GM18873 (cell line): ENCODE results near the gene TMEM255B.
"Not testable (repeated sequence)": the region's sequence is repeated elsewhere in the genome, so short reads cannot be mapped to it uniquely, and the experiment has no call there.

ENCODE experiments used
- ATAC-seq: cut with Tn5 transposase; IDR thresholded peaks from one replicate; pipeline ENCODE4 v1.9.1; 2021; ENCODE audit warnings: mild to moderate bottlenecking, moderate library complexity, moderate number of reproducible peaks; ENCODE audit not compliant: unreplicated experiment, low FRiP score

Gene TMEM255B

GRCh38 chr13:113734099-113734825 is 24.8 kb upstream of the TMEM255B start:
- no peak for ATAC-seq

DNA sequence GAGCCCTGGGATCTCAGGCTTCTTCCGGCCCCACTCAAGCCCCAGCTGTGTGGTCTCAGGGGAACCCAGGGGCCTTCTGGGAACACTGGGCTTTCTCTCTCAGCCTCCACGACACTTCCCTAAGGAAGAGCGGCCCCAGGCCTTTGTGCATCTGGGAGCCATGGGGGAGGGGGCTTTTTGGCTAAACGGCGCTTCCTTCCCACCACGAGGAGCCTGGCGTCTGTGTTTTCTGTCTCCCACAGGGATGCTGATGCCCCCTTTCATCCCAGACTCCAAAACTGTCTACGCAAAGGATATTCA is 24.2 kb upstream of the TMEM255B start:
- ATAC-seq, result no peak

DNA sequence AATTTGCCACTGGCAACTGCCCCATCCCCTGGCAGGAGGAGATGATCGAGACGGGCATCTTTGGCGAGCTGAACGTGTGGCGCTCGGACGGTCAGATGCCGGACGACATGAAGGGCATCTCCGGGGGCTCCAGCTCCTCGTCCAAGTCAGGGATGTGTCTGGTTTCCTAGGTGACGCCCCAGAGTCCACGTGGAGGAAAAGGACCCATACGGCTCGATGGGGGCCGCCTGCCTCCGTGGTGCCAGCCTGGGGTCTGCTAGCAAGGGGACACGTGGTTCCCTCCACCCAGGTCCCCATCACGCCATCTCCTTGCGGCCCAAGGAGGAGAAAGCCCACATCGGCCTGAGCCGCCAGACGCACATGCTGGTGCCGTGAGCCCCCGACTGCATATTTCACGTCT is 23.8 kb upstream of the TMEM255B start:
- ATAC-seq, result no peak

GRCh38 chr13:113735750-113736149 is 23.3 kb upstream of the TMEM255B start:
- ATAC-seq, result no peak

DNA sequence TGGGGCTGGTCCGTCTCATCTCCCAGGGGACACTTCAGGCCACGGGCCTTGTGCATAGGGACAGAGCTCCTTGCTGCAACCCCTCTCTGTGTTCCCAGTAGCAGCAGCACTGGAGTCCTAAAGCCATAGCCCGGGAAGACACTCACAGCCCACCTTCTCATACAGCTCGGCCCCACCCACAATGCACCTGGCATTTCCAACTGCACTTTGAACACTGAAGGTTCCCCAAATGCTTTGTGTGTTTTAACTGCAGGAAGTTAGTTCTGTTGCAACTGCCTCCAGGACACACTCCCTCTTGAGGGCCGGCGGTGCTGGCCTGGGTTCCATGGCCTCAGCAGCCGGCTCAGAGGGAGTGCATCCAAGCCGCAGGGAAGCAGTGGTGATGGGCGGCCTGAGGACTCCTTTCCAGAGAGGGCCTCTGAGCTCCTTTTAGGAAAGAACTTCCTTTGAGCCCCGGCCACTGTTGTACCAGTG is 22.7 kb upstream of the TMEM255B start:
- ATAC-seq, result no peak

DNA sequence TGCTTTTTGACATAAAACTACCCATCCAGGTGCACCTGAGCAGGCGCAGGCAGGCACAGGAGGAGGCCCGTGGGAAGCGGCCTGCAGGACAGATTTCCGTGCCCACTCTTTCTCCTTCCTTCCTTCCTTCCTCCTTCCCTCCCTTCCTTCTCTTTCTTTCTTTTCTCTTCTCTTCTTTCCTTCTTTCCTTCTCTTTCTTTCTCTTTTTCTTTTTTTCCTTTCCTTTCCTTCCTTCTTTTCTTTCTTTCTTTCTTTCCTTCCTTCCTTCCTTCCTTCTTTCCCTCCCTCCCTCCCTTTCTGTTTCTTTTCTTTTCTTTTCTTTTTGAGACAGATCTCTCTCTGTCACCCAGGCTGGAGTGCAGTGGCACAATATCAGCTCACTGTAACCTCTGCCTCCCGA is 21.2 kb upstream of the TMEM255B start:
- ATAC-seq, result no peak

DNA sequence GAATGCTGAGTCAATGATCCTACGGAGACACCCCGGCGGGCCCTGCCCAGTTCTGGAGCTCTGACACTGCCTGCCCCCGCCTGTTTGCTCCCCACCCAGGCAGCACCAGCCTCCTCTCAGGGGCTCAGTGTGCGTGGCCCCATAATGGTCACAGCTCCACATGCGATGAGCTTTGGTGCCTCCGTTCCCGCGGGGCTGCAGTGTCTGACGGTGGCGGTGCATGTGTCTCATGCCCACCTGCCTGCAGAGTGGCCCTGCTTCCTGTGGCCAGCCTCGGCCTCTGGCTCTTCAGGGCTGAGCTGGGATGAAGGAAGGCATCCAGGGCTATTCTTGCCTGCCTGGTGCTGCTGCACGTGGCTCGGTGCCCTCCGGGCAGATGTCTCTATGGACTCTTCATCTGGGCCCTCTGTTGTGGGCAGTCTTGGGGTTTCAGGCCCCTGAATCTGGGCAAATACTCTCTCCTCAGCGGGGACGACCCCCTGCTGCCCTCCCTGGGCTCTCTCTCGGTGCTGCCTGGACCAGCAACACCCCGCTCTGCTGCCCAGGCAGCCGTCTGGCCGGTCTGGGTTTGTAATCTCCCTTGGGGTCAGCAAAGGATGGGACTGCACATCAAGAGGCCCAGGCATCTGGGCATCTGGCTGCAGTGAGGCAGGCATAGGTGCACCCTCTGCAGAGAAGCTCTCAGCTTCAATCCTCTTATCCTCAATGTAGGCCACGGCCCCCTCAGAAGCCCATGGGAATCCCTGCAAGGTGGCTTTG is 19.3 kb upstream of the TMEM255B start:
- no peak for ATAC-seq

DNA sequence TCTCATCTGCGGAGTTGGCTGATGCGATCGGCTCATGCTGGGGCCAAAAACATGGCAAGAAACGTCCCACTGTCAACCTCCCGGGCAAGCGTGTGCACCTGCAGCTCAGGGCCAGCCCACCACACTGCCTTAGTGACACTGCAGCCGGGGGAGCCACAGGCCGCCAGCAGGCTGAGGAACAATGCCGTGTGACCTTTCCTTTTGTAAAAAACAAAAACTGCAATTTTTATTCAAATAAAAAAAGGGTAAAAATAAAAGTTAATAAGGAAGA is 18.8 kb upstream of the TMEM255B start:
- ATAC-seq, result no peak

GRCh38 chr13:113740661-113741060 is 18.4 kb upstream of the TMEM255B start:
- no peak for ATAC-seq

DNA sequence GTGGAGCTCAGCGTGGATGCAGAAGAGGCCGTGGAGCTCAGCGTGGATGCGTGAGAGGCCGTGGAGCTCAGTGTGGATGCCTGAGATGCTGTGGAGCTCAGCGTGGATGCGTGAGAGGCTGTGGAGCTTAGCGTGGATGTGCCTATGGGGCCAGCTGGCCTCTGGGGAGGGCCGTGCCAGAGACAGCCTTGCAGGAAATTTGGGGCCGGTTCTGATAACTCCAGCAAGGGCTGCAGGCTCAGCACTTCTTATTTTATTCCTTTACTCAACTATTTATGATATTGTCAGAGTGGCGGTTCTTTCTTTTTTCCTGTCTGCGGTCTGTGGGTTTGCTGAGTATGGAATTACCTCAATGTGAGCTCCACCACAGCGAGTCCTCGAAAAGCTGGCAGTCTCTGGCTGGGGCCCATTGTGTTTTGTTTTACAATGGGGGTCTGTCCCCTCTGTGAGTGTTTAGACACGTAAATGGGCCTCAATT is 17.8 kb upstream of the TMEM255B start:
- no peak for ATAC-seq

DNA sequence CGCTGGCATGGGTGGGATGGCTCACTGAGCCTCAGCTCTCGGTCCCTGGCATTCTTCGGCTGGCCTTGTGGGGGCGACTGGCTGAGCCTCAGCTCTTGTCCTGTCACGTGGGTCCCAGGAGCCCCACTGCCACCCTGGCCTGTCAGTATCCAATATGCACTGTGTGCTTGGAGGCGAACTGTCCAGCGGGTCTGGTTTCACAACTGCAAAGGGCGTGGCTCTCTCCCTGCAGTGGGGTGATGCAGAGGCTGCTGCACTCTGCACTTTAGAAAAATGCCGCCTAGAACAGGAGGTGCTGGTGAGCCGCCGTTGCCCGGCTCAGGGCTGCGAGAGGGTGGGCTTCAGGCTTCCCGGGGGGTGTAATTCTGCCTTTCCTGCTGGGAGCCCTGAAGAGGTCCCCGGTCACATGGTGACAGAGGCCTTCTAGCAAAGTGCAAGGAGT is 17.0 kb upstream of the TMEM255B start:
- no peak for ATAC-seq

DNA sequence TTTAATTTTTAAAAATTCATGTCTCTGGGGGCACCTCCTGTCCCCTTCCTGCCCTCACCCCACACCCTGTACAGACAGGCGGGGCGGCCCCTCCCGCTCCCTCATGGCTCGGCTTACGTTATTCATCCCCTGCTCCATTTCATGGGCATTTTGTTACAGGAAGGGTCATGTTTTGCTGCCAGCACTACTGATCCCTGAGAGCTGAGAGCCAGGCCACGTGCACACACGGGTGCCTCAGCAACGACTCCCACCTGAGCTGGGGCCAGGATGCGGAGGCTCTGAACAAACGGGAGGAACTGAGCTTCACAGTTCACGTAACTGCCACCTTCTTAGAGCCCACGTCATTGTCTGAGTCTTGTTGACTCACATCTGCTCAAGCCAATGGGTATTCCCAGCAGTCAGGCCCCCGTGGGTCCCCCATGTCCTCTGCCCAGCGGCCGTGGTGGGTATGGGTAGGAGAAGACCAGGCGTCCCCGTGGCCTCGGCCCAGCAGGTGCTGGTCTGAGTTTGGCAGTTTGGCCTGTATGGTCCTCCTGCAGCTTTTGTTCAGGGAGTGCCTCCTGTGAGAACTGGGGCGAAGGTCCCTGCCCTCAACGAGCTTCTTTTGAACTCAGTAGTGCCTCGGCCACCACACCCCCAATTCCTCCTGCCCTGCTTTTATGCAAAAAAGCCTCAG is 16.4 kb upstream of the TMEM255B start:
- no peak for ATAC-seq

- no peak for ATAC-seq
Observed at GRCh38 chr13:113743366-113744195, 15.4 kb upstream of the TMEM255B start.

DNA sequence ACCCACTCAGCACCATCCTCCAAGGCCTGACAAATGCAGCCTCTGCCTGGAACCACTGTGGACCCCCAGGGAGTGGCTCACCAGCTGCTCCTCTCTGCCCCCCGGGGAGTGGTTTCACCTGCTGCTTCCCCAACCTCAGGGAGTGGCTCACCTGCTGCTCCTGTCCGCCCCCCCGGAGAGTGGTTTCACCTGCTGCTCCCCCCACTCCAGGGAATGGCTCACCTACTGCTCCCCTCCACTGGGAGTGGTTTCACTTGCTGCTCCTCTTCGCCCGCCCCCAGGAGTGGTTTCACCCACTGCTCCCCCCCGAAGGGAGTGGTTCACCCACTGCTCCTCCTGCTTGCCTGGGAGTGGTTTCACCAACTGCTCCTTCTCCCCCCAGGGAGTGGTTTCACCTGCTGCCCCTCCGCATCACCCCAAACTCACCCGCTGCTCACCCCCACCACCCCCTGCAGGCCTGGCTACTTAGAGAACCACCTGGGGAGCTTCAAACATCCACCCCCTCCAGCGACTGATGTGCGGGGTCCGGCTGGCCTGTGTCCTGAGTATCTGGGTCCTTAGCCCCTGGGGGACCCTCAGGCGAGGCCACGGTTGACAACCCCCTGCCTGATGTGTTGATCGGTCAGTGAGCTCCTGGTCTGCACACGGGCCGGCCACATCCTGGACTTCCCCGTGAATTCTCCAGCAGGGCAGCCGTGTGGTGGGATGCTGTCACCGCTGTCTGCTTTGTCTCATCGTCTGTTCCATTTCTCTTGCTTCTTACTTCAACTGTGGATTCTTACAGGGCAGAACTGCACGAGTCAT is 14.6 kb upstream of the TMEM255B start:
- ATAC-seq, result no peak

DNA sequence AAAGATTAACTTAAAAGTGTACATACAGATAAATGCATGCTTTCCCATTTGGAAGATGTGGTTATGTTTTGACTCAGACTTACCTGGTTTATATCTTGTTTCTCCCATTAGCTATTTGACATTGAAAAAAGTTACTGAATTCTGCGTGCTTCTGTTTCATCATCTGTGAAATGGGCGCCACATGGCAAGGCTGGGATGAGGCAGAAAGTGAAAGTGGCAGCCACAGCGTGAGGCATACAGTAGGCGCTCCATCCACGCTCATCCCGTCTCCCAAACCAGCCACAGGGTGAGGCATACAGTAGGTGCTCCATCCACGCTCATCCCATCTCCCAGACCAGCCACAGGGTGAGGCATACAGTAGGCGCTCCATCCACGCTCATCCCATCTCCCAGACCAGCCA is 14.0 kb upstream of the TMEM255B start:
- ATAC-seq, result no peak

DNA sequence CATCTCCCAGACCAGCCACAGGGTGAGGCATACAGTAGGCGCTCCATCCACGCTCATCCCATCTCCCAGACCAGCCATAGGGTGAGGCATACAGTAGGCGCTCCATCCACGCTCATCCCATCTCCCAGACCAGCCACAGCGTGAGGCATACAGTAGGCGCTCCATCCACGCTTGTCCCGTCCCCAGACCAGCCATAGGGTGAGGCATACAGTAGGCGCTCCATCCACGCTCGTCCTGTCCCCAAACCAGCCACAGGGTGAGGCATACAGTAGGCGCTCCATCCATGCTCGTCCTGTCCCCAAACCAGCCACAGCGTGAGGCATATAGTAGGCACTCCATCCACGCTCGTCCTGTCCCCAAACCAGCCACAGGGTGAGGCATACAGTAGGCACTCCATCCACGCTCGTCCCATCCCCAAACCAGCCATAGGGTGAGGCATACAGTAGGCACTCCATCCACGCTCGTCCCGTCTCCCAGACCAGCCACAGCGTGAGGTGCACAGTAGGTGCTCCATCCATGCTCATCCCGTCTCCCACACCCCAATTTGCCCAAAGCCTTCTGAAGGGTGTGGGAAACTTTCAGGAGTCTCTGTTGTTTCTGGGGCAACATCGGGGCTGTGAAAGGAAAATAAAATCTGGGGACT is 13.4 kb upstream of the TMEM255B start:
- not testable (repeated sequence) for ATAC-seq

- ATAC-seq, result no peak
Observed at GRCh38 chr13:113746143-113746525, 12.9 kb upstream of the TMEM255B start.

DNA sequence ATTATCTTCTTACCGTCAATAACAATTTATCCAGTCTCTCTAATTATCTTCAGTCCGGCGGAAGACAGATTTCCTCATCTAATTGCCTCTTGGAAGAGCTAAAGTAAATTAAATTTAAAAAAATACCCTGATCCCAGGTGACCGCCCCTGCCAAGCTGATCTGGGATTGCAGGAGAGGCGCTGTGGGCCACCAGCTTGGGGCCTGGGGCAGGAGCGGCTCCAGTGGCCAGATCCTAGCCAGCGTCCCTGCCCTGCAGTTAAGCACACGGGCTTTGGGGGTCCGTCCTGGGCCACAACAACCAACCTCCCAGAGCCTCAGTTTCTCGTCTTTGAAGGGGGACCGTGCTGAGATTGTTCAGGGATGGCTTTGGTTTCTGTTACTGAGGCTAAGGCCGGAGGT is 12.4 kb upstream of the TMEM255B start:
- ATAC-seq, result no peak

GRCh38 chr13:113747291-113747833 is 11.7 kb upstream of the TMEM255B start:
- no peak for ATAC-seq
